Smooth muscle cell (in vitro differentiated cells): ENCODE data around the gene FKBP5. TPM values are rescaled to one million over a fixed set of nuclear protein-coding genes. Genes with fewer than 3 reads are reported as not detected.
A peak's percentile ranks its signal among the peaks of the same experiment; 100 is the strongest.

Experiments
- DNase-seq: peaks from one replicate; lab custom pipeline; 2025; ENCODE audit not compliant: unreplicated experiment; lab: John Stamatoyannopoulos, UW
- H2AFZ ChIP-seq: fragments of 200-600 bp; sonication (generic); 2 replicates; pipeline ENCODE4 v1.6.0; 2016; ENCODE audit warnings: antibody characterized with exemption, low read depth, mild to moderate bottlenecking
- H3F3A ChIP-seq: fragments of 200-600 bp; sonication (generic); 2 replicates; pipeline ENCODE4 v1.6.0; 2017; ENCODE audit warnings: antibody characterized with exemption, low read depth
- H3K27ac ChIP-seq: fragments of 200-600 bp; sonication (generic); 2 replicates; pipeline ENCODE4 v1.5.1; 2016; ENCODE audit warnings: low read depth, mild to moderate bottlenecking
- H3K27me3 ChIP-seq: fragments of 200-600 bp; sonication (generic); 2 replicates; pipeline ENCODE4 v1.6.1; 2016; ENCODE audit warnings: low read depth, mild to moderate bottlenecking
- H3K36me3 ChIP-seq: fragments of 200-600 bp; sonication (generic); 2 replicates; pipeline ENCODE4 v1.5.1; 2016; ENCODE audit warnings: low read depth
- H3K4me1 ChIP-seq: fragments of 200-600 bp; sonication (generic); 2 replicates; pipeline ENCODE4 v1.5.1; 2016; ENCODE audit warnings: low read depth
- H3K4me2 ChIP-seq: fragments of 200-600 bp; sonication (generic); 2 replicates; pipeline ENCODE4 v1.6.0; 2016; ENCODE audit warnings: mild to moderate bottlenecking
- H3K4me3 ChIP-seq: fragments of 200-600 bp; sonication (generic); 2 replicates; pipeline ENCODE4 v1.5.1; 2016; ENCODE audit warnings: mild to moderate bottlenecking
- H3K79me2 ChIP-seq: fragments of 200-600 bp; sonication (generic); 2 replicates; pipeline ENCODE4 v1.6.0; 2016; ENCODE audit warnings: low read depth, mild to moderate bottlenecking
- H3K9ac ChIP-seq: fragments of 200-600 bp; sonication (generic); 2 replicates; pipeline ENCODE4 v1.6.0; 2016; ENCODE audit warnings: low read depth
- H3K9me3 ChIP-seq: fragments of 200-600 bp; sonication (generic); replicated peaks from 2 replicates; pipeline ENCODE4 v1.5.1; 2016; ENCODE audit warnings: low read depth
- H4K20me1 ChIP-seq: fragments of 200-600 bp; sonication (generic); 2 replicates; pipeline ENCODE4 v1.6.0; 2016; ENCODE audit warnings: low read depth
- CTCF ChIP-seq: fragments of 200-600 bp; sonication (generic); IDR thresholded peaks from 2 replicates; pipeline ENCODE4 v1.5.1; 2017; ENCODE audit warnings: borderline replicate concordance, mild to moderate bottlenecking, antibody characterized with exemption; ENCODE audit not compliant: insufficient read depth, poor library complexity, severe bottlenecking
- WGBS: methylation state at CpG from one replicate; pipeline ENCODE4 v1.1.7; 2016; ENCODE audit warnings: low lambda C conversion rate; 5-methylcytosine and 5-hydroxymethylcytosine counted together
- polyA plus RNA-seq: library from polyadenylated mRNA; unstranded; fragments of >200 nt; fragmentation: Nextera tagmentation; extraction: Ambion mirVana; gene quantifications from 2 replicates; pipeline ENCODE4 v1.2.1, GENCODE V29; 2016
- total RNA-seq: library from RNA; depleted of rRNA; stranded (reverse); fragments of >200 nt; gene quantifications from 2 replicates; pipeline ENCODE4 v1.2.3, GENCODE V29; 2014

Gene FKBP5
- total and polyA plus RNA-seq, 2 experiments from 2014 or later, result 0.85 to 3.8 TPM

GRCh38 chr6:35553315-35553714 is 135.4 kb downstream of the FKBP5 start:
- no peaks in the 10 kb centered on the region for H3K27me3 ChIP-seq
- H4K20me1 ChIP-seq, result no peaks in the 10 kb centered on the region
- DNase-seq, result no peak
- no peak for TF ChIP-seq CTCF
- no peak overlapping the region for H3K27ac ChIP-seq
- H3K9ac ChIP-seq, result no peak overlapping the region
- no peaks in the 10 kb centered on the region for H3K79me2 ChIP-seq
- no peak overlapping the region for H3K4me3 ChIP-seq
- no peaks in the 10 kb centered on the region for H3K4me1 ChIP-seq
- WGBS, result 94% methylated on average over 6 of the region's 6 CpGs
- H3K36me3 ChIP-seq, result no peaks in the 10 kb centered on the region
- no peak overlapping the region for H2AFZ ChIP-seq
- H3K9me3 ChIP-seq, result no peaks in the 10 kb centered on the region
- no peaks in the 10 kb centered on the region for H3F3A ChIP-seq
- H3K4me2 ChIP-seq, result no peak overlapping the region

- peak; percentile 51 for TF ChIP-seq CTCF
- H3K9me3 ChIP-seq, result no peaks in the 10 kb centered on the region
- 68% methylated on average over 5 of the region's 5 CpGs for WGBS
- H4K20me1 ChIP-seq, result no peaks in the 10 kb centered on the region
- H2AFZ ChIP-seq, result no peak overlapping the region
- H3K4me3 ChIP-seq, result no peak overlapping the region
- H3K79me2 ChIP-seq, result no peaks in the 10 kb centered on the region
- no peaks in the 10 kb centered on the region for H3K36me3 ChIP-seq
- no peak overlapping the region for H3K9ac ChIP-seq
- H3K27ac ChIP-seq, result no peak overlapping the region
- no peaks in the 10 kb centered on the region for H3K27me3 ChIP-seq
- no peaks in the 10 kb centered on the region for H3K4me1 ChIP-seq
- no peak overlapping the region for H3K4me2 ChIP-seq
- DNase-seq, result no peak
- H3F3A ChIP-seq, result no peaks in the 10 kb centered on the region
Observed at GRCh38 chr6:35552285-35552917, 136.3 kb downstream of the FKBP5 start.

GRCh38 chr6:35550437-35550836 is 138.3 kb downstream of the FKBP5 start:
- no peaks in the 10 kb centered on the region for H4K20me1 ChIP-seq
- peaks cover 1% of the 10 kb centered on the region for H3K4me1 ChIP-seq
- no peak overlapping the region for H3K9ac ChIP-seq
- 74% methylated on average over 1 of the region's 1 CpG for WGBS
- DNase-seq, result no peak
- no peaks in the 10 kb centered on the region for H3K9me3 ChIP-seq
- TF ChIP-seq CTCF, result no peak
- no peaks in the 10 kb centered on the region for H3F3A ChIP-seq
- H3K27ac ChIP-seq, result no peak overlapping the region
- no peaks in the 10 kb centered on the region for H3K79me2 ChIP-seq
- no peaks in the 10 kb centered on the region for H3K36me3 ChIP-seq
- no peak overlapping the region for H3K4me3 ChIP-seq
- no peaks in the 10 kb centered on the region for H3K27me3 ChIP-seq
- H2AFZ ChIP-seq, result no peak overlapping the region
- no peak overlapping the region for H3K4me2 ChIP-seq

GRCh38 chr6:35547676-35548075 is 141.0 kb downstream of the FKBP5 start:
- H3K27ac ChIP-seq, result no peak overlapping the region
- TF ChIP-seq CTCF, result no peak
- H3K4me1 ChIP-seq, result peaks cover 3% of the 10 kb centered on the region
- H3K9ac ChIP-seq, result no peak overlapping the region
- H3K27me3 ChIP-seq, result no peaks in the 10 kb centered on the region
- no peaks in the 10 kb centered on the region for H3F3A ChIP-seq
- no peaks in the 10 kb centered on the region for H3K79me2 ChIP-seq
- WGBS, result 19% methylated on average over 6 of the region's 6 CpGs
- H4K20me1 ChIP-seq, result no peaks in the 10 kb centered on the region
- H3K9me3 ChIP-seq, result no peaks in the 10 kb centered on the region
- peak overlapping the region; percentile 16 for H2AFZ ChIP-seq
- peak overlapping the region; percentile 50 for H3K4me2 ChIP-seq
- H3K36me3 ChIP-seq, result no peaks in the 10 kb centered on the region
- H3K4me3 ChIP-seq, result no peak overlapping the region
- no peak for DNase-seq
